ENCODE measurements around the gene SLC5A2.
"Not testable (repeated sequence)": the region's sequence is repeated elsewhere in the genome, so short reads cannot be mapped to it uniquely, and the experiment has no call there.

Gene SLC5A2

DNA sequence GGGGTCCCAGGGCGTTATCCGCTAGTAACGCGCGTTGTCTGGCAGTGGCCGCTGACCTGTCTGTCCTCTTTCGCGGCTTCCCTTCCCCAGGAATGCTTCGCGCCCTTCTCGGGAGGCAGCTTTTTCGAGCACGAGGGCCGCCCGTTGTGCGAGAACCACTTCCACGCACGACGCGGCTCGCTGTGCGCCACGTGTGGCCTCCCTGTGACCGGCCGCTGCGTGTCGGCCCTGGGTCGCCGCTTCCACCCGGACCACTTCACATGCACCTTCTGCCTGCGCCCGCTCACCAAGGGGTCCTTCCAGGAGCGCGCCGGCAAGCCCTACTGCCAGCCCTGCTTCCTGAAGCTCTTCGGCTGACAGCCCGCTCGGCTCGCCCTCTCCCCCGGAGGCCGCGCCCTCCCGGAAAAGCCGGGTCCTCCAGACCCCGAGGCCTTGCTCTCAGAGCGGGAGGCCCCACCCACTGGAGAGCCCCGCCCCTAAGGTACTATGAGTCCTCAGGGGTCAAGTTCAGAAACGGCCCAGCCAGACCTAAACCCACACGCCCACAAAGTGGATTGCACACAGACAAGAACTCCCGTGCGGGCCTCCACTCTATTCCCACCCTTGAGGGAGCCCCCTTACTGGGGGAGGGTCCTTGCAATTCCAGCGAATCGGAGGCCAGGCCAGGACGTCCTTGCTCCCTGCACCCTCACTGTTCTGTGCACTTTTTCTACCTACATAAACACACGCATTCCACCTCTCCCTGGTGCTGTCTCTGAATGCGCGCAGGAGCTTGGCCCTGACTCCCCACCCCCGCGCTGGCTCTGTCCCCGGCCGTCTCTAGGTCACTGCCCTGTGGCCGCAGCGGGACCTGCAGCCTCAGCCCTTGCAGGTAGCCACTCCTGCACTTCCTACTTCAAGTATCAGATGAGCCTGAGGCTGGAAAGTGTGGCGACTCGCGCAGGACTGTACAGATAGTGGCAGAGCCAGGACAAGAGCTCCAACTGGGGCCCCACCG is 5.4 kb upstream of the SLC5A2 start:
- DNase-seq, result no peak

DNA sequence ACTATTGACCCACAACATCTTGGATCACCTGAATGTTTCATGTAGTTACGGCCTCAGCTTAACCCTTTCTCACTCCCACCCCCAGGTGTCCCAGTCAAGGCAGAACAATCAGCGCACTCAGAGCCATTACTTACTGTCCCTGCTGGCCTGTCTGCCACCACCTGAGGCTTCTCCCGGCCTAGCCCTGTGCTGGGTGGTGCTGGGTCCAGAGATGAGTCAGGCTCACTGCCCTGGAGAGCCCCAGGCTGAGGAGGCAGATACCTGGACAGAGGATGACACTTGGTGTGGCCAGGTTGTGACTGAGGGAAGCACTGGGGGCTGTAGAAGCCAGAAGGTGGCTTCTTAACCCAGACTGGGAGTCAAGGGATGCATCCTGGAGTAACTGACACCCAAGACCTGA is 4.0 kb upstream of the SLC5A2 start:
- no peak for DNase-seq

DNA sequence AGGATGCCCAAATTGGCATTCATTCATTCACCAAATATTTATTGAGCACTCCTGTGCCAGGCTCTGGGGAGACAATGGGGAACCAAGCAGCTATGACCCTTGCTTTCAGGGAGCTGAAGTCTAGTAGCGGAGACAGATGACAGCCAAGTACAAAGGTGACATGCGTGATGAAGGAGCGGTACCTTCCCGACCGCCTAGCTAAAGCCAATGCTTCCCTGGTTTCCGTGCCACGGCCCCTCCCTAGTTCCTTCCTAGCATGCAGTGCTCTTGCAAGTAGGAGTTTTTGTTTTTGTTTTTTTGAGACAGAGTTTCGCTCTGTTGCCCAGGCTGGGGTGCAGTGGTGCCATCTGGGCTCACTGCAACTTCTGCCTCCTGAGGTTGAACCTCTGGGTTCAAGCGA is 3.2 kb upstream of the SLC5A2 start:
- DNase-seq, result no peak

DNA sequence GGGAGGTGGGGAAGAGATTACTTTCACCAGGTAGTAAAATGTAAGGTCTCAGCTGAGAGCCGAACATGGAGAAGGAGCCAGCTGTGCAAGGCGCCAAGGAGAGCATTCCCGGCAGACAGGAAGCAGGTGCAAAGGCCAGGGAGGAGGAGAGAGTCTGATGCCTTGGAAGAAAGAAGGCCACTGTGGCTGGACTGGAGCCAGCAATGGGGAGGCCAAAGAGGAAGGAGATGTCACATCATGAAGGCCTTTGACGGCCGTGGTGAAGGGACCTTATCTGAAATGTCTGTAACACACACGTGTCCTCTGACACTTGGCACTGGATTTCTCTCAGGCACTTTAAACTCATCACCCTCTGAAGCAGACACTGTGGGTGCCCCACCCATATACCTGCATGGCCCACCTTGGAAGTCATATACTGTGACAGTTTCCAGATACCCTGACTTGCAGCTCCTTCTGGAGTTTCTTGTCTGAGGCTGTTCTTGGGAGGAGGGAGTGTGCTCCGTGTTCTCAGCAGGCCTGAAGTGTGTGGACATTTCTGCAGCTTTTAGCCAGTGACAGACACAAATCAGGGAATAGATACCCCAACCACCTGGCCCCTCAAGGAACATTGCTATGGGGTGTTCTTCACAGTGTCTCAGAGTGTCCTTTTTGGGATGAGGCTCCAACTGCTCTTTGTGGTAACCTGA is 1.9 kb upstream of the SLC5A2 start:
- DNase-seq, result no peak

DNA sequence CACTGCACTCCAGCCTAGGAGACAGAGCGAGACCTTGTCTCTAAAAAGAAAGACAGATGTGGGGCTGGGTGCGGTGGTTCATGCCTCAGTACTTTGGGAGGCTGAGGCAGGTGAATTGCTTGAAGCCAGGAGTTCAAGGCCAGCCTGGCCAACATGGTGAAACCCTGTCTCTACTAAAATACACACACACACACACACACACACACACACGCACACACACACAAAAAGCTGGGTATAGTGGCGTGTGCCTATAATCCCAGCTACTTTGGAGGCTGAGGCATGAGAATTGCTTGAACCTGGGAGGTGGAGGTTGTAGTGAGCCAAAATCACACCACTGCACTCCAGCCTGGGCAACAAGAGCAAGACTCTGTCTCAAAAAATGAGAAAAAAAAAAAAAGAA is 1.1 kb downstream of the SLC5A2 start:
- DNase-seq, result not testable (repeated sequence)

DNA sequence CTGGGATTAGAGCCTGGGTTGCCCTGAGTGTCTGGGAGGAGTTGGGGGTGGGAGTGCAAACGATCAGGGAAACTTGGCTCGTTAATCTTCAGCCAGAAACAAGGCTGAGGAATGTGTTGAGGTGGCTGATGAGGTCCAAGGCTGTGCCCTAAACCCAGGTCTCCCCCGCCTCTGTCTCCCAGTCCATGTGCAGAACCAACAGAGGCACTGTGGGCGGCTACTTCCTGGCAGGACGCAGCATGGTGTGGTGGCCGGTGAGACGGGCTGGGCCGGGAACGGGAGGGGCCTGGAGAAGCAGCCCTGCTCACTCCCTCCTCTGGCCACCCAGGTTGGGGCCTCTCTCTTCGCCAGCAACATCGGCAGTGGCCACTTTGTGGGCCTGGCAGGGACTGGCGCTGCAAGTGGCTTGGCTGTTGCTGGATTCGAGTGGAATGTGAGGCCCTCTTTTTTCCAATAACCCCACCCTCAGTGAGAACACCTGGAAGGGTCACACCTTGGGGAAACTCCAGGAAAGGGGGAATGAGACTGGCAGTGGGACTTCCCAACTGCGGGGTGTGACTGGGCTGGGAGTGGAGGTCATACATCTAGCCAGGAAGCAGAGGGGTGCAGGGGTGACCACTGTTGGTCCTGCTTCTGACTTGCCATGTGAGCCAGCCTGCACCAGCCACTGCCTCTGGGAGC is 1.7 kb downstream of the SLC5A2 start:
- DNase-seq, result no peak

DNA sequence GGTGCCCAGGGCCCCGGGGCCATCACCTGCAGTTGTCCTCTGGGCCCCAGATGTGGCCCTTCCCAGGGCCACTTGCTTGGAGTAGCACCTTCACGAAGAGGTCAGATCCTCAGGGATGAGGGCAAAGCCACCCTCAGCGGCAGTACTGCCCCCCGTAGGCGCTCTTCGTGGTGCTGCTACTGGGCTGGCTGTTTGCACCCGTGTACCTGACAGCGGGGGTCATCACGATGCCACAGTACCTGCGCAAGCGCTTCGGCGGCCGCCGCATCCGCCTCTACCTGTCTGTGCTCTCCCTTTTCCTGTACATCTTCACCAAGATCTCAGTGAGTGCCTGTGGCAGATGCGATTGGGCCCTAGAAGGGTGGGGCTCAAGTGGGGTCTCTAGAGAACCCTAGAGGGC is 2.6 kb downstream of the SLC5A2 start:
- DNase-seq, result no peak

DNA sequence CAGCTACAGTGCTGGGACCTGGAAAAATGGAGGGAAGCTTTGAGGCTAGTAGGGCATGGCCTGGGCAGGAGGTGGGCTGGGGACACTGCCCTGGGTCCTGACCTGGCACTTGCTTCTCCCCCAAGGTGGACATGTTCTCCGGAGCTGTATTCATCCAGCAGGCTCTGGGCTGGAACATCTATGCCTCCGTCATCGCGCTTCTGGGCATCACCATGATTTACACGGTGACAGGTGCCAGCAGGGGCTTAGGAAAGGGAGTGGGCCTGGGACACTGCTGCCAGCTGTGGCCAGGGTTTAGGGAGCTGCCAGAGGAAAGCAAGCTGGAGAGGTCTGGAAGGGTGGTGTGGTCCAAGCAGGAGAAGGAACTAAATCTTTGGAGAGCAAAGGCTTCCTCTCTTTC is 3.1 kb downstream of the SLC5A2 start:
- no peak for DNase-seq

DNA sequence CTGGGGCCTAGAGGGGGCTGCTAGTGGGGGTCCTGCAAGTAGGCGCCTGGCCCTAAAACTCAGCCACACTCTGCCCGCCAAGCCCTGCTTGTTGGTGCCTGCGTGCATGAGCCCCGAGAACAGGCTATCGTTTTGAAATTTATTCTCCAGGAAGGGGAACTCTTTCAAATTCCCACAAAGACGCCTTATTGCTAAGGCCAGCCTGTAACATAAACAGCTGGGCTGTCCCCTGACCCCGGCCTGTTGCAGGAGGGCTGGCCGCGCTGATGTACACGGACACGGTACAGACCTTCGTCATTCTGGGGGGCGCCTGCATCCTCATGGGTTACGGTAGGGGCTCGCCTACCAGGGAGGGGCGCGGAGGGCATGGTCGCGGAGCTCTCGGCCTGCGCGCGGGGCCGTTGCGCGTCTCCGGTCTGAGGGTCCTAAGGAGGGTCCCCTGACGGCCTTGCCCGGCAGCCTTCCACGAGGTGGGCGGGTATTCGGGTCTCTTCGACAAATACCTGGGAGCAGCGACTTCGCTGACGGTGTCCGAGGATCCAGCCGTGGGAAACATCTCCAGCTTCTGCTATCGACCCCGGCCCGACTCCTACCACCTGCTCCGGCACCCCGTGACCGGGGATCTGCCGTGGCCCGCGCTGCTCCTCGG is 4.3 kb downstream of the SLC5A2 start:
- DNase-seq, result no peak

DNA sequence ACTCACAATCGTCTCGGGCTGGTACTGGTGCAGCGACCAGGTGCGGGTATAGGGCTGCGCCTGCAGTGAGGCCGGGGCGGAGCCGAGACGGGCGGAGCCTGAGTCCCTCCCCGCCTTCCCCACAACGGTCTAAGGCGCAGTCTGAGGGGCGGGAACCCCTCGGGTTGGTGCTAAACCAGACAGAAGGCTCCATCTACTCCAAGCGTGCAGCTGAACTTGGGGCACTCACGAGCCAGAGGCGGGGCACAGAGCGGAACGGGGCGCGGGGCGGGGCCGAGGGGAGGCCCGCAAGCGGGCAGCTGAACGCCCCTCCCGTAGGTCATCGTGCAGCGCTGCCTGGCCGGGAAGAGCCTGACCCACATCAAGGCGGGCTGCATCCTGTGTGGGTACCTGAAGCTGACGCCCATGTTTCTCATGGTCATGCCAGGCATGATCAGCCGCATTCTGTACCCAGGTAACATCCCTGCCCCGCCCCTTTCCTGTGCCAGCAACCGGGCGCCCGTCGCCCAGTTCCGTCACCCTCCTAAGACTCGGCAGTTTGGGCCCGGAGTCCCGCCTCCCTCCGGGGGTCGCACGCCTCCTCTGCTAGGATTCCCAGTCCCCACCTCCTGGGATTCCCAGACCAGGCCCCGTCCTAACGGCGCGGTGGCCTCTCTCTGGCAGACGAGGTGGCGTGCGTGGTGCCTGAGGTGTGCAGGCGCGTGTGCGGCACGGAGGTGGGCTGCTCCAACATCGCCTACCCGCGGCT is 5.0 kb downstream of the SLC5A2 start:
- no peak for DNase-seq

DNA sequence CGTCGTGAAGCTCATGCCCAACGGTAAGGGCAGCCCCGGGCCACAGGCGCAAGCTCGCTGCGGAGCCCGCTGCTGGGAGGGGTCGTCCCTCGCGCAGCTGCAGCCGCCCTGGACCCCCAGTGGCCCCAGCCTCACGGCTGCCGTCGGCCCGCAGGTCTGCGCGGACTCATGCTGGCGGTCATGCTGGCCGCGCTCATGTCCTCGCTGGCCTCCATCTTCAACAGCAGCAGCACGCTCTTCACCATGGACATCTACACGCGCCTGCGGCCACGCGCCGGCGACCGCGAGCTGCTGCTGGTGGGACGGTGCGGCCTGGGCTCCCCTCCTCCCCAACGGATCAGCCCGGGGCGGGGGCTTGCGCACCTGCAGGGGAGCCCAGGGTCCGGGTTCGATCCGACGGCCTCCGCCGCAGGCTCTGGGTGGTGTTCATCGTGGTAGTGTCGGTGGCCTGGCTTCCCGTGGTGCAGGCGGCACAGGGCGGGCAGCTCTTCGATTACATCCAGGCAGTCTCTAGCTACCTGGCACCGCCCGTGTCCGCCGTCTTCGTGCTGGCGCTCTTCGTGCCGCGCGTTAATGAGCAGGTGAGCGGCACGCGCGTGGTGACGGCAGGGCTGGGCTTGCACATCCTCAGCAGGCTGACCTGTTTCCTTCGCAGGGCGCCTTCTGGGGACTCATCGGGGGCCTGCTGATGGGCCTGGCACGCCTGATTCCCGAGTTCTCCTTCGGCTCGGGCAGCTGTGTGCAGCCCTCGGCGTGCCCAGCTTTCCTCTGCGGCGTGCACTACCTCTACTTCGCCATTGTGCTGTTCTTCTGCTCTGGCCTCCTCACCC is 5.8 kb downstream of the SLC5A2 start:
- no peak for DNase-seq

DNA sequence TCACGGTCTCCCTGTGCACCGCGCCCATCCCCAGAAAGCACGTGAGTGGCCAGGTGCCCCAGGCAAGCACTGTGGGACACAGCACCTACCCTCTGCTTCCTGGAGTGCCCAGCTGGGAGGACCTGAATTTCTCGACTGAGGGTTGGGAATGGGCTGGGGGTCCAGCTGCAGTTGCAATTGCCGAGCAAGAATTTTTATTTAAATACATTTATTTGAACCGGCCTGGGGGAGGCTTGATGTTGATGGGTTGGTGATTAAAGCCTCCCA is 6.3 kb downstream of the SLC5A2 start:
- DNase-seq, result no peak

DNA sequence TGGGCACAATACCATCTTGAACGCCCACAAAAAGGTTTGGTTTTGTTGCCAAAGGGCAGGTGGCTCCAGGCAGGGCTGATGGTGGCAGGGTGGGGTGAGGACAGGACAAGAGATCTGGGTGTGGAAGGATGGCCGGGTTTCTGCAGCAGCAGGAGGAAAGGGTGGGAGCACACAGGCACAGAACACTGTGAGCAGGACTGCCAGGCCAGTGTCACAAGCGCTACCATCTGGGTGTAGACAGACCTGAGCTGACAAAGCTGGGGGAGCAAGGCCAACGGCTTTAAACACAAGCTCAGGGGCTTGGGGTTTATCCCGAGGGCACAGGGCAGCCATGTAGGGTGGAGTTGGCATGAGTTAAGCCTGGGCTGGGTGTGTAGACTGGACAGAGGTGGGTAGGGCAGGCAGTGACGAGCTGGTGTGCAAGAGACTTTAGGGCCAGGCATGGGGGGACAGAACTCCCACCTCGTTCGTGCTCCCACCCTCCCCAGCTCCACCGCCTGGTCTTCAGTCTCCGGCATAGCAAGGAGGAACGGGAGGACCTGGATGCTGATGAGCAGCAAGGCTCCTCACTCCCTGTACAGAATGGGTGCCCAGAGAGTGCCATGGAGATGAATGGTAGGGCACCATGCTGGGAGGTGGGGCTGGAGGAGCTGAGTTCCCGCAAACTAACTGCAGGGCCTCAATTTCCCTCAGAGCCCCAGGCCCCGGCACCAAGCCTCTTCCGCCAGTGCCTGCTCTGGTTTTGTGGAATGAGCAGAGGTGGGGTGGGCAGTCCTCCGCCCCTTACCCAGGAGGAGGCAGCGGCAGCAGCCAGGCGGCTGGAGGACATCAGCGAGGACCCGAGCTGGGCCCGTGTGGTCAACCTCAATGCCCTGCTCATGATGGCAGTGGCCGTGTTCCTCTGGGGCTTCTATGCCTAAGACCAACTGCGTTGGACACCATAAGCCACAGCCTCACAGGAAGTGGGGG is 7.0 kb downstream of the SLC5A2 start:
- DNase-seq, result no peak

DNA sequence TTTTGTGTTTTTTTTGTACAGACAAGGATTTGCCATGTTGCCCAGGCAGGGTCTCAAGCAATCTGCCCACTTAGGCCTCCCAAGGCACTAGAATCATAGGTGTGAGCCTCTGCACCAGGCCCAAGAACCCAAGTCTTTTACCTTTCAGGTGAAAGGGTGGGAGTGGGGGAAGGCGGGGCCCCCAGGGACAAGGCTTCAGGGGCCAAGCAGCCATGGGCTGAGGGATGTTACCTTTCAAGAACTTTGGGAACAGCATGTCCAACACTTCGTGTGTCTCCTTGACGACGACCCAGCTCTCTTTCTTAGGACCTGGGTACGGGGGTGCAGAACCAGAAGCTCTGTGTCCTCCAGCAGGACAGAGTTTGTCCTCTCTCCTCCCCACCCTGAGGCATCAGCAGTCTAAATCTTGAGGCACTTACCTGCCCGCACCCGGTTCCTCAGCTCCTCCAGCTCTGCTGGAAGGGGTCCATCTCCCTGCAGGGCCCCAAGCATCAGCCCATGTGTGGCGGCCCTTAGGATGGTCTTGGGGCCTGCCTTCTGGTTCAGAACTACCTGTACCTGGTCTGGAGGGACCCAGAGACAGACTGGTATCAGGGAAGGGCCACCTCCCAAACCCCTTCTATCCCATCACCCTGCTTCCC is 9.0 kb downstream of the SLC5A2 start:
- DNase-seq, result no peak

DNA sequence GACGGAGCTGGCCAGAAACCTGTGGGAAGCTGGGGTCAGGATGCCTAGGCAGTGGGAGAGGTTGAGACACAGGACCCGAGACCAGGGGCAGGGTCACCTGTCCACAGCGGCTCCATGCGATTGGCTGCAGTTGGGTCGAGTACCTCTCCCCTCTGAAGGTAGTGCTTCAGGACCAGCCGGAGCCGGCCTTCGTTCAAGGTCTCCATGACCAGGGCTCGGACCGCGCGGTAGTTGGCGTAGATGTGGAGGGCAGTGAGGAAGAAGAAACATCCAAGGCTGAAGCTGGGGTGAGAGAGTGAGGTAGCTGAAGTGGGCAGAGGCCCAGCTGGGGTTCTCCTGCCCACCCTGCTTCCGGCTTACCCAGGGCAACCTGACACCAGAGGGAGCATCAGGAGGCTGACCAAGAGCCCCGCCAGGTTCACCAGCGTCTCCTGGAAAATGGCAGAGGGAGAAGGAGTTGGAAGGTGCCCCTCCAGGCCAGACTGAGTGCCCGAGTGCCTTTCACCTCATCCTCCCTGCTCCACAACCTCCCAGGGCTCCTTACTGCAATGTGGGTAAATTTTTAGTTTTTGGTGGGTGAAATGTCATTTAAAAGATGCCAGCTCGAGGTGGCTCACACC is 10.7 kb downstream of the SLC5A2 start:
- DNase-seq, result no peak

DNA sequence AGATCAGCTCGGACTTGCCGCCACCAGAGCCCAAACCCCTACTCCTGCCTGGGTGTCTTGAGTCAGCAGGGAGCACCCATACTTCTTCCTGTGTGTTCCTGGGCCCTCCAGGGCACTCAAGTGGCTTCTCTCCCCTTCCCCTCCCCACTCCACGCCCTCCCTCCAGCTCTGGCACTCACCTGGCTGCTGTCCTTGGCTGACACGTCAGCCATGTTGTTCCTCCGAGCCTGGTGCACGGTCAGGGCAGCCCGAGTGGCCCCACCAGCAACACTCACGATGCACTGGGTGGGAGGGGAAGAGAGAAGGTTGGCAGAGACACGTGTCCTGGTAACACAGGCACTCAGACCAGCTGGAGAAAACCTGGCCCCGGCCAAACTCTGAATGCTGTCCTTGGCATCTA is 13.7 kb downstream of the SLC5A2 start:
- DNase-seq, result no peak

DNA sequence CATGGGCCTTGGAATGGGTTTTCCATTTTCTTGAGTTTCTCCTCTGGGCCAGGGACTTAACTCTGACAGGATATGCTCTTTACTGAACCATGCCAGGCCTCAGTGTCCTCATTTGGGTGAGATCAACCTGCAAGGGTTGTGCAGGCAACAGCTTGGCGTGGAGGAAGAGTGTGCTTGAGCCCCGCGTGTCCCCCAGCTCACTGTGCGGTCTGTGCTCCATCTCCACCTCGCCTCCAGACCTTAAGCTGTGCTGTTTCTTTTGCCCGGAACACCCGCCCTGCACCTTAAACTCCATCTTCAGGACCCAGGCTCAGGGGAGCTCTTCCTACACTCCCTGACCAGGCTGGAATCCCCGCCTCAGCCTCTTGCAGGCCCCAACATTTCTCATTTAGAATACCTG is 15.6 kb downstream of the SLC5A2 start:
- no peak for DNase-seq

DNA sequence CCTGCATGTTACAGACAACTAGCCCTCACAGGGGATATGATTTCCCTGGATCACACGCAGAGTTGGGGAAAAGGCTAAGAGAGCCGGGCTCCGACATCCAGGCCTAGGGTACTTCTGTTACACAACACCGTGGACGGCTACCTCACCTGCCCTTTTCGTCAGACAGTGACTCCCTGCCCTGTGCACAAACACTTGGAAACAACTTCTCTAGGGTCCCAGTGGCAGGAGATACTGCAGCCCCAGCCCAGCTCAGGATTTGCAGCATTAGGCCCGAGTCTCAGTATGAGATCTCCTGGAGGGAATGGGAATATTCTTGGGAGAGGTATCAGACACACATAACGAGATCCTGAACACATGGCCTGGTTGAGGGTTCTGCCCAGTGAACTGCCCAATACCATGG is 17.0 kb downstream of the SLC5A2 start:
- no peak for DNase-seq

DNA sequence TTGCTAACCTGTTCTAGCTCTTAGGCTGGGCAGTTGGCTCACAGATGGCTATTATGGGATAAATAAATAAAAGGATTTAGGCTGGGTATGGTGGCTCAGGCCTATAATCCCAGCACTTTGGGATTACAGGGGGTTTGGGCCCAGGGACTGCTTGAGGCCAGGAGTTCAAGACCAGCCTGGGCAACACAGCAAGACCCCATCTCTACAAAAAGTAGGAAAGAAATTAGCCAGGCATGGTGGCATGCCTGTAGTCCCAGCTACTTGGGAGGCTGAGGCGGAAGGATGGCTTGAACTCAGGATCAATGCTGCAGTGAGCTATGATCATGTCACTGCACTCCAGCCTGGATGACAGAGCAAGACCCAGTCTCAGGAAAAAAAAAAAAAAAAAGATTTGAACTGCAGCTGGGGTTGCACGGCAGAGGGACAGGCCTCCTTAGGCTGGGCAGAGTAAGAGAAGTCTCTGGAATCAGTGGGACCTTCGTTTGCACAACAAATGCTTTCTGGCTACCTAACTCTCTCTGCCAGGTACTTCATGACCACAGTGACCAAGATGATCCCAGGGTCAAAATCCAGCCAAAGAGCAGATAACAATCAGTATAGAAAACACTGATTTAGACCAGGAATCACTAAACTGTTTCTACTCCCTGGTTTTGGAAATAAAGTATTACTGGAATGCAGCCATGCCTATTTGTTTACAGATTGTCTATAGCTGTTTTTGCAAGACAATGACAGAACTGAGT is 18.5 kb downstream of the SLC5A2 start:
- DNase-seq, result no peak

All from hippocampal formation (tissue), 2 donors.